Measurements from ENCODE around the gene GGA1.

GGA1 gene

DNA sequence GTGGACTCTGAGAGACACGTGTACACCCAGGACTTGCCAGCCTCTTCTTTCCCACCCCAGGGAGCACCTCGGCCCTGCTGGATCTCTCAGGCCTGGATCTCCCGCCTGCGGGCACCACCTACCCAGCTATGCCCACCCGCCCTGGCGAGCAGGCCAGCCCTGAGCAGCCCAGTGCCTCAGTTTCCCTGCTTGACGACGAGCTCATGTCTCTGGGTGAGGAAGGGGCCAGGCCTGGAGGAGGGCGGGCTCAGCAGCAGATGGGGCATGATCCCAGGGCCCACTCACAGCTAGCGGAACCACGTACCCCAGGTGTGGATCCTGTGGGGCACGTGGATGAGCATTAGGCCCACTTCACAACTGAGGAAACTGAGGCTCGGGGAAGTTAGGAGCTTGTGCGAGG lies 17.1 kb downstream of the GGA1 start:
- DNase-seq = no peak
- TF ChIP-seq GATA1 (IDR thresholded peaks at IDR 0.05; ENCODE audit: low read depth, low read length) (no peak), POLR2A (IDR thresholded peaks at IDR 0.05; ENCODE audit: low read length) (no peak)

DNA sequence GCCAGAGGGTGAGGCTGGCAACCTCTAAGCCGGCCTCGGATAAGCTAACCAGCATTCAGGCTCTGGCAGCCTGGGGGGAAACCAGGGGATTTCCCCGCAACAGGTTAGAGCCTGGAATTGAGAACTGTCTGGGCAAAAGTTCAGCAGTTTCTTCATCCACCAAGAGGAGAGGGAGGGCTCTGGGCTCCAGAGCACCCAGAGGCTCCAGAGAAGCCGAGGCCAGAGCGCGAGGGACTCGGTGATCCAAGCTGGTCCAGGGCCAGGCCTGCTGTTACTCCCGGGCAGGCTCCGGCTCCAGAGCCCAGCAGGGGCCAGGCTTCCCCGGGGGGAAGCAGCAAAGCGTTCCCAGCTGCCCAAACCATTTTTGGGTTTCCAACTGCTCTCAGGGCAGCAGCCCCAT lies 17.5 kb downstream of the GGA1 start:
- no peak for DNase-seq

DNA sequence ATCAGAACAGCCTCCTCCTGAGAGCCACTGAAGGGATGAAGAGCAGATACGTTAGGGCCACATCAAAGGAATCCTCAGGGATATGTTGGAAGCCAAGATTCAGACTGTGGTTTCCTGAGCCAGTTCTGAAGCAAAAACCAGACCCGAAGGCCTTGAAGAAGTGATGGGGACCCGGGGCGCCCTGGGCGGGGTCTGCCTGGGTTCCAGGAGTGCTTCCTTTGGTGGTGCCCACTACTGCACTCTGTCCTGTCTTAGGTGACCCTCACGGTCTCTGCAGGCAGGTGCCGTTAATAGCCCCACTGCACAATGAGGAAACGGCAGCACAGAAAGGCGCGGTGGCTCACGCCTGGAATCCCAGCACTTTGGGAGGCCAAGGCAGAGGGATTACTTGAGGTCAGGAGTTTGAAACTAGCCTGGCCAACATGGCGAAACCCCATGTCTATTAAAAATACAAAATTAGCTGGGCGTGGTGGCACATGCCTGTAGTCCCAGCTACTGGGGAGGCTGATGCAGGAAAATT lies 18.0 kb downstream of the GGA1 start:
- no peak for TF ChIP-seq GATA1 (IDR thresholded peaks at IDR 0.05; ENCODE audit: low read depth, low read length)
- TF ChIP-seq POLR2A (IDR thresholded peaks at IDR 0.05; ENCODE audit: low read length) = no peak
- no peak for DNase-seq

More for the DNA sequence above, 17.5 kb downstream of the GGA1 start:
- no peak for TF ChIP-seq GATA1 (IDR thresholded peaks at IDR 0.05; ENCODE audit: low read depth, low read length)
- TF ChIP-seq POLR2A (IDR thresholded peaks at IDR 0.05; ENCODE audit: low read length) = no peak

DNA sequence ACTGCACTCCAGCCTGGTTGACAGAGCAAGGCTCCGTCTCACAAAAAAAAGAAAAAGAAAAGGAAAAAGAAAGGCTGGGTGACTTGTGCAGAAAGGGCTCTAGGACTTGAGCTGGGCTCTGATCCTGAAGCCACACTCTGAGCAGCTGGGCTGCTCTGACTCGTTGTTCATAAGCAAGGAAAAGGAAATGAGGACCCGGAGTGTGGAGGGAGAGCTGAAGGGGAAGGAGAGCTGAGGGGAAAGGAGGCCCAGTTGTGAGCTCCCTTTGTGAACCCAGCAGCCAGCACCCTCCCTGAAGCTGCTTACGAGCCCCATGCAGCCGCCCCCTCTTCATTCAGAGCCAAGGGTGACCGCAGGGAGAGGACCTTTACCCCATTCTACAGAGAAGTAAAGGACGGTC lies 18.5 kb downstream of the GGA1 start:
- TF ChIP-seq GATA1 (IDR thresholded peaks at IDR 0.05; ENCODE audit: low read depth, low read length) (no peak), POLR2A (IDR thresholded peaks at IDR 0.05; ENCODE audit: low read length) (no peak)
- DNase-seq = no peak

DNA sequence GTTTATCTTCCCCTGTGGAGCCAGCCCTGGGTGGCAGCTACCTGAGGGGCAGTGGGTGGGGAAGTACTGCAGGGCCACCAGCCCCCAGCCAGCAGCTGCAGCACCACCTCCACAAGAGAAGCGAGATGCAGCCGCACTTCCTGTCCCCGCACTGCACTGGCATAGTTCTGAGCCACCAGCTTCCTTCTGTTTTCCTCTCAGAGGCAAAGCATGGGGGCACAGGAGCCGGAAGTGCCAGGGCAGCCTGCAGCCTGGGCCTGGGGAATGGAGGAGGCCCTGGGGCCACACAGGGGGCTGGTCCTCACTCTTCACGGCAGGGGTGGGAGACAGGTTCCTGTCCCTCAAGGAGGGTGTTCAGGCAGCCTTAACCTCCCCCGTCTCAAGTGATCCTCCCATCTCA lies 18.9 kb downstream of the GGA1 start:
- no peak for TF ChIP-seq GATA1 (IDR thresholded peaks at IDR 0.05; ENCODE audit: low read depth, low read length)
- TF ChIP-seq POLR2A (IDR thresholded peaks at IDR 0.05; ENCODE audit: low read length) = no peak

DNA sequence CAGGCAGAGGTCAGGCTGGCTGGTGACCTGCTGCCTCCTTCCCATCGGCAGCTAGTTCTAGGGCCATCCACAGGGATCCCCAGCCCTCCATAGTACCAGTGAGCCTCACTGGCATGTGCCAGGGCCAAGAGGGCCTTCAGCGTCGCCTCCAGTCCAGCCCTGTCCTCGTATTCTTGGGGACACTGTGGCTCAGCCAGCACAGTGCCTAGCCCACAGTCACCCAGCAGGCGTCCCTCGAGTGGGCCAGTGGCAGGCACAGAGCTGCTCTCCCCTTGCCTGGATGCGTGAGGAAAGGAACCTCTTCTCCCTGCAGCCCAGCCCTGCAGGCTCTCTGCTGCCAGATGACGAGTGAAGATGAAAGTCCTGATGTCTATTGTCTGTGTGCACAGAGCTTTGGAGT lies 20.2 kb downstream of the GGA1 start:
- no peak for DNase-seq
- no peak for TF ChIP-seq POLR2A (IDR thresholded peaks at IDR 0.05; ENCODE audit: low read length)
- TF ChIP-seq GATA1 (IDR thresholded peaks at IDR 0.05; ENCODE audit: low read depth, low read length) = no peak

More for the DNA sequence above, 18.9 kb downstream of the GGA1 start:
- no peak for DNase-seq

DNA sequence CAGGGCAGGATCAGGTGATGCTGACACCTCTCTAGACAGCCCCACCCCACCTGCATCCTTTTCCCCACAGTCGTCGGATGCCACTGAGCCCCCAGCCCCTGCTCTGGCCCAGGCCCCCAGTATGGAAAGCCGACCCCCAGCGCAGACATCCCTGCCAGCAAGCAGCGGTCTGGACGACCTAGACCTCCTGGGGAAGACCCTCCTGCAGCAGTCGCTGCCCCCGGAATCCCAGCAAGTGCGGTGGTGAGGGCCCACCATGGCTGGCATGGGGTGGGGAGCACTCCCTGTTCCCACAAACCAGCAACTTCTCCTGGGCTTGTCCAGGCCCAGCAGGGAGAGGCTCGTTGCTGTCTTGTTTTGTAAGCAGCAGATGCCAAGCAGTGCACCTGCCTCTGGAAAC lies 21.3 kb downstream of the GGA1 start:
- no peak for TF ChIP-seq GATA1 (IDR thresholded peaks at IDR 0.05; ENCODE audit: low read depth, low read length)
- TF ChIP-seq POLR2A (IDR thresholded peaks at IDR 0.05; ENCODE audit: low read length) = no peak
- DNase-seq = no peak

DNA sequence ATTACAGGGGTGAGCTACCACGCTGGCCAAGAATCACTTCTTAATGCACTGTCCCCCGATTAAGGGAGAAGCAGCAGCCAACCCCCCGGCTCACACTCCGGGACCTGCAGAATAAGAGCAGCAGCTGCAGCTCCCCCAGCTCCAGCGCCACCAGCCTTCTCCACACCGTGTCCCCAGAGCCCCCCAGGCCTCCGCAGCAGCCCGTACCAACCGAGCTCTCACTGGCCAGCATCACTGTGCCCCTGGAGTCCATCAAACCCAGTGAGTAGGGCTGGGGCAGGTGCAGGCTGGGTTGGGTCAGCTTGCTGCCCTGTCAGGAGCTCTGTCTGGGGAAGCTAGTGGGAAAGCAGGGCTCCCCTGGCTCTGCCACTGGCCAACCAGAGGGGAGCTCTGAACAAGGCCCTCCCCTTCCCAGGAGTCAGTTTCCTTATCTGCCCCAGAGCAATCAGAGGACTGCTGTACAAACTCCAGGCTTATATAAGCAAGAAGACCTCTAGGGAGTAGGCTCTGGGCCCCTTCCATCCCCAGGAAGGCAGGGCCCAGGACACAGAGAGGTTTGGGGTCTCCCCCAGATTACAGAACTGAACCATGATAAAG lies 22.3 kb downstream of the GGA1 start:
- peak in 1 of 2 experiments; percentile 24 for DNase-seq
- TF ChIP-seq GATA1 (IDR thresholded peaks at IDR 0.05; ENCODE audit: low read depth, low read length) = no peak
- no peak for TF ChIP-seq POLR2A (IDR thresholded peaks at IDR 0.05; ENCODE audit: low read length)

DNA sequence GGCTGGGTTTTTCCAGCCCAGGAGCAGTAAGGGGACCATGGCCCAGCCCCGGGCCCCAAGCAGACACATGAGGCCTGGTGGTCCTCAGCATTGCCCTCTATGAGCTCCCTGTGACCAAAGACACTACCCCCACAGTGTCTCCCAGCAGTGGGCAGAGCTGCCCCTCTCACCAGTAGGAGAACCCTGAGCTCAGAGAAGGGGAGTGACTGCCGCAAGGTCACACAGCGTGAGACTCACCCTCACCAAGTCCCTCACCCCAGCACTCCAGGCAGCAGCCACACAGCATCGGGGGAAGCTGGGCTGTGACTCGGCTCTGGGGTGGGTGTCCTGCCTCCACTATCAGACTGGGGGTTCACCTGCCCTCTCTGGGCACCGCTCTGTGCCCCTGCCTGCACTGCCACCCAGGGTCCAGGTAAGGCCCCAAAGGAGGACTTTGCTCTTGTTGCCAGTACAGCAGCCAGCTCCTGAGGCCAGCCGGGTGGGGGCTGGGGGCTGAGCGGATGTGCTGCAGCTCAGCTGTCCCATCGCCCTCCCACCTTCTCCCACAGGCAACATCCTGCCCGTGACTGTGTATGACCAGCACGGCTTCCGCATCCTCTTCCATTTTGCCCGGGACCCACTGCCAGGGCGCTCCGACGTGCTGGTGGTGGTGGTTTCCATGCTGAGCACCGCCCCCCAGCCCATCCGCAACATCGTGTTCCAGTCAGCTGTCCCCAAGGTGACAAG lies 23.0 kb downstream of the GGA1 start:
- no peak for DNase-seq
- TF ChIP-seq POLR2A (IDR thresholded peaks at IDR 0.05; ENCODE audit: low read length) (no peak), GATA1 (IDR thresholded peaks at IDR 0.05; ENCODE audit: low read depth, low read length) (no peak)

DNA sequence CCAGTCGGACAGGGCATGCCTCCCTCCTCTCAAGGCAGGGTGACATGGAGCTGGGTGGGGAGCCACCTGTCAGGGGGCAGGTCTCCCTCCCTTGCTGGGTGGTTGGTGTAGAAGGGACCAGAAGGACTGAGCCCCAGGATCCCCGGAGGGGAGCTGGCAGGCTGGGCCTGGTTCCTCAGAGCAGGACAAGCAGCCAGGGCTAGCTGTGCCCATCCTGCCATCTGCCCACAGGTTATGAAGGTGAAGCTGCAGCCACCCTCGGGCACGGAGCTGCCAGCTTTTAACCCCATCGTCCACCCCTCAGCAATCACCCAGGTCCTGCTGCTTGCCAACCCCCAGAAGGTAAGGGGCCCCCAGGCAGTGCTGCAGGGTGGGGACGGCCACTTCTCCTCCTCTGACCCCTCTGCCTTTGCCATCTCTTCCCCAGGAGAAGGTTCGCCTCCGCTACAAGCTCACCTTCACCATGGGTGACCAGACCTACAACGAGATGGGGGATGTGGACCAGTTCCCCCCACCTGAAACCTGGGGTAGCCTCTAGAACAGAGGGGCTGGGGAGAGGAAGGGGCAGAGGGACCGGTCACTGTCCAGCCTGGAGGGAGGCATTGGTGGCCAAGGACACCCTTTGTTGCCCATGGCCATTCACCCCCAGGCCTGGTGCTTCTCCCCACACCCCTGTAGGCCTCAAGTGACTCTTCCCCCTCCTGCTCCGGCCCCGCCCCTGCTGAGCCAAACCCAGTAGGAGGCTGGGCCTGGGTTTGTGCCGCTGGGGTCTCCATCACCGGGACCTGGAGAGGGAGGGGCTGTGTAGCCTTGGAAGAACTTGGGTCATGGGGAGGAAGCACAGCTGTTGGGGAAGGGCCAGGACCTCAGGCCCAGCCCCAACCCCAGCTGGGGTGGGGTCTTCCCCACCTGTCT lies 23.8 kb downstream of the GGA1 start:
- DNase-seq = peak in 1 of 2 experiments; percentile 28

DNA sequence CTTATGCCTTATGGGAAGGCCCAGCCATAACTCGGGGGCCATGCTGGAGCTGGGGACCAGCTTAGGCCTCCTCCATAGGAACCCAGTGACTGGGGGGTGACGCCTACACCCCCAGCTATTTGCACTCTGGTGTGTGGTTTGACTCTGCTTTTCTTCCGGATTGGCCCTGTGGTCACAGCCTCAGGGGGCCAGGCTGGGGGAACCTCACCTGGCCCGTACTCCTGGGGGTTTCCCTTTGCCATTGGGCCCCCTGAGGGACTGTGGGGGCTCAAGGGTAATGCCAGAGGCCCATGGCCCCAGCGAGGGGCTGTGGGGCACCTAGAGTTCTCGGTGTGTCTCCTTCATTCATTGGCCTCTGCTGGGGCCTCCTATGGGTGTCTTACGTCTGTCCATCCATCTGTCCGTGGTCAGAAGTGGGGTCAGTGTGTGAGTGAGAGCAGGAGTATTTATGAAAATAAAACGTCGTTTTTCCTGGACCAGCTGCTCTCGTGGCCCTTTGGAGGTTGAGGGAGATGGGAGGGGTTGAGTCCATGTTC lies 24.5 kb downstream of the GGA1 start:
- DNase-seq = no peak
- no peak for TF ChIP-seq GATA1 (IDR thresholded peaks at IDR 0.05; ENCODE audit: low read depth, low read length)
- TF ChIP-seq POLR2A (IDR thresholded peaks at IDR 0.05; ENCODE audit: low read length) = no peak

More for the DNA sequence above, 23.8 kb downstream of the GGA1 start:
- TF ChIP-seq GATA1 (IDR thresholded peaks at IDR 0.05; ENCODE audit: low read depth, low read length) = no peak
- TF ChIP-seq POLR2A (IDR thresholded peaks at IDR 0.05; ENCODE audit: low read length) = no peak

DNA sequence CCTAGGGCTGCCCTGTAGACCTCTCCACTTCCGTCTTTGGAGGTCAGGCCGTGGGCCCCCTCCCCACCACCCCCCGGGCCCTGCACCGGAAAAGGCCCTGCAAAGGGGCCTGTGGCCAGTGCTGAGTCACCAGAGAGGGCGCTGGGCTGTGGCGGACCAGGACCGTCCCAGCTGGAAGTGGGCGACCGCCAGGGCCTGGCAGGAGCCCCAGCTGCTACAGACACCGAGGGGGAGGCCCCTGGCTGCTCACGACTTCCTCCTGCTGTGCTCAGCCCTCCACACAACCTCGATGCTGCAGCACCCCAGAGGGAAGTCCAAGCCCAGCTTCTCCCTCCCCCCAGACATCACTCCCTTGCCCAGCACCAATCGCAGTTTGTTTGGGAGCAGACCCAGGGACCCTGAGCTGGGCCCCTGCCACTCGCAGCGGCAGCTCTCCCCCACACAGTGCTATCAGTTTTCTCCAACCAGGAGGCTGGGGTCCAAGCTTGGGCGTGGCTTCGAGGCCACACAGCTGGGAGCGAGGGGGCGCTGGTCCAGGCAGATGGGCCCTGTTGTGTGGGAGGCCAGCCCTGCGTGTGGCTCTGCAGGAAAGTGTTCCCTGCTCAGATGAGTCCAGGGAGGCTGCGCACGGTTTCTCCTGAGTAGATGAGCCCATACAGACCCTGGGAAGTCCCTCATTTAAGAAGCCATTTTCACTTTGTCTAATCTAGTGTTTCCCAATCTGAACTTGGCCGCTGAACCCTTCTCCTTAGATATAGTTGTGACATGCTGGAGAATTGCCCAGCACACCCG lies 25.2 kb downstream of the GGA1 start:
- no peak for TF ChIP-seq GATA1 (IDR thresholded peaks at IDR 0.05; ENCODE audit: low read depth, low read length)
- peak; percentile 18 for TF ChIP-seq POLR2A (IDR thresholded peaks at IDR 0.05; ENCODE audit: low read length)
- peak; percentile 61 to 69 for DNase-seq

DNA sequence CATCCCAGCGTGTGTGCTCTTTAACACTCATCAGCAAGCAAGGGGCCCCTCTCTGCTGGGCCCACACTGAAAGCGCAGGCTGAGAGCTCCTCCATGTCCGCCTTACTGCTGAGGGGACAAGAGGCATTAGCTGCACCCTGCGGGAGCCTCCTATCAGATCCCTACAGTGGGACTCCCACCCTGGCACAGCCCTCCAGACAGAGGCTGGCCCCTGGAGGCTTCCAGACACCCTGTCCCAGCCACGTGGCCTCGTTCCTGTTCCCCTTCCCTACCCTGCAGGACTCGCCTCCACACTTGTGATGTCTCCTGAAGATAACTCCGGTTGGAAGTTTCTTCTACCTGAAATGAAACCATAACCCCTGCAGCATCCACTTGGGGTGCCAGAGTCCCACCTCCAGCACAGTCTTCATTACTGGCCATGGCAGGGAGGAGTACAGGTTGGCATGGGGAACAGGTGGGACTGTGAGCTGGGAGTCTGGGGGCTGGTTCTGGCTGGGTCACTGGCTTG lies 25.8 kb downstream of the GGA1 start:
- DNase-seq = peak in 1 of 2 experiments; percentile 49
- no peak for TF ChIP-seq POLR2A (IDR thresholded peaks at IDR 0.05; ENCODE audit: low read length)
- TF ChIP-seq GATA1 (IDR thresholded peaks at IDR 0.05; ENCODE audit: low read depth, low read length) = no peak
